HG03025 (cell line): ENCODE measurements around the gene SEC11C.

ENCODE experiments used
- ATAC-seq: cut with Tn5 transposase; IDR thresholded peaks from one replicate; pipeline ENCODE4 v1.9.1; 2021; ENCODE audit warnings: mild to moderate bottlenecking, moderate library complexity; ENCODE audit not compliant: unreplicated experiment, low FRiP score

The SEC11C gene

GRCh38 chr18:59143441-59143840 is 3.8 kb downstream of the SEC11C start:
- ATAC-seq: no peak

DNA sequence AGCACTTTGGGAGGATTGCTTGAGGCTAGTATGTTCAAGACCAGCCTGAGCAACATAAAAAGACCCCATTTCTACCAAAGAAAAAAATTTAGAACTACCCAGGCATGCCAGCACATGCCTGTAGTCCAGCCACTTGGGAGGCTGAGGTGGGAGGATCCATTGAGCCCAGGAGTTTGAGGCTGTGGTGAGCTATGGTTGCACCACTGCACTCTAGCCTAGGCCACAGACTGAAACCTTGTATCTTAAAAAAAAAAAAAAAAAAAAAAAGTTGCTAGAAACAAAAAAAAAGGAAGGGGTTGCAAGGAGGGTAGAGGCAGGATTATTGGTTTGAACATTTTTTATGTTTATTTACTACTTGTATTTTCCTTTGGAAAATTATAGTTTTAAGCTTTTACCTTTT is 4.8 kb downstream of the SEC11C start:
- ATAC-seq: no peak

GRCh38 chr18:59145055-59145454 is 5.4 kb downstream of the SEC11C start:
- ATAC-seq: no peak

GRCh38 chr18:59148192-59148591 is 8.5 kb downstream of the SEC11C start:
- no peak for ATAC-seq

DNA sequence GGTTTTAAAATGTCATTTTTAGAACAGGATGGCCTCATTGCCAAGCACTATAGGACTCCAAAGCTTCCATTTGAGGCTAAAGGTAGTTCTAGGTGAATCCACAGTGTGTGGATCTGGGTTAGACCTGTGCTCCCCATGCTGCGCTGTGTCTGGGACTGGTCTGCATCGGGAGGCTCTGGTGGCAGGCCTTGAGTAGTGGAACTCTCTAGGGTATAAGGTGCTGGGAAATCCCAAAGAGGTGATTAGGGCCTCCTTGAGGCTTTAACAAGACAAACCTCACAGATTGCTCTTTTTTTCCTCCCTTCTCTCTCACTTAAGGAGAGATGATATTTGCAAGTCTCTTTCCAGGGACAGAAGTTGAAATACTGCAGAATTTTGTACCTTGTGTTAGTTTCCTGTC is 9.3 kb downstream of the SEC11C start:
- no peak for ATAC-seq

DNA sequence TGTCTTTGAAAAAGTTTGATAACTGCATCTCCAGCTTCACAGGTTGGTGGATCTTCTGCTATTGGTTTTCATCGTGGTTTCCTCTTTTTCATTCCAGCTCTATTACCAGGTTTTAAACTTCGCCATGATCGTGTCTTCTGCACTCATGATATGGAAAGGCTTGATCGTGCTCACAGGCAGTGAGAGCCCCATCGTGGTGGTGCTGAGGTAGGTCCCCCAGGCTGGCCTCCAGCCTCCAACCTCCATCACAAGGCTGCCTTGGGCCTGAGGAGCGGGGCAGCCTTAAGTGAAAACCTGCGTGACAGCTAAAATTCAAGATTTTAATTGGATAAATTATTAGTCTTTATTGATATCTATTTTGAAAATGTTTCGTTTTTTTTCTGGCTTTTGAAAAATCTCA is 9.7 kb downstream of the SEC11C start:
- ATAC-seq: no peak

DNA sequence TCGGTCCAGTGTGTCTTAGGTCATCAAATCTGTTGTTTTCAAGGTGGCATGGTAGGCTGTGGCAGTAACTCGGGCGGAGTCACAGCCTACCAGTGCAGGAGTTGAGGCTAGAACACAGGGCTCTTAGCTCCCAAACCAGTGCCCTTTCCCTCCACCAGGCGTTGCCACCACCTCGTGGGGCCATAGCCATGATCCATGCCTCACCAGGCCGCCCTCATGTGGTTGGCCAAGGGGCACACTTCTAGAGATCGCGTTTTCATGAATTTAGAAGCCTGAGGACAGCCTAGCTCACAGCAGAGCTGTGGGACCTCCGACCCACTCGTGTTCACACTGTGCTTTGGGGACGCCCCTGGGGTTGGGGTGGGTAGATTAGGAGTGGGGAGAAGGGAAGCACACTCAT is 10.6 kb downstream of the SEC11C start:
- ATAC-seq: no peak

DNA sequence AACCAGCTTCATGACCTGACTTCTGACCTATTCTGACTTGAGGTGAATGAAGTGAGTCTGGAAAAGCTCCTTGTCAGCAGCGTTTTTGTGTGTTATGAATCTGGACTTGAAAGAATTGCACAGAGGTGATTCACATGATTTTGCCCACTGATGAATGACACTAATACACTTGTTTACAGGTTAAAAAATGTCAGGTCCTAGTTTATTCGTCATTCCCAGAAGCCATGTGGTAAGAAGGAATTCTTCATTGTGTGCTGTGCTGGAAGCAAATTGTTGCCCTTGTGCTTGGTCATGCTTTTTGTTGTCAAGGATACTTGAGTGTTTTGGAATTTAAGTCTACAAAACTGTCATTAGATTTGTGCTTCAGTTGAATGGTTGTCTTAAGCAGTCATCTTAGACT is 15.5 kb downstream of the SEC11C start:
- no peak for ATAC-seq

DNA sequence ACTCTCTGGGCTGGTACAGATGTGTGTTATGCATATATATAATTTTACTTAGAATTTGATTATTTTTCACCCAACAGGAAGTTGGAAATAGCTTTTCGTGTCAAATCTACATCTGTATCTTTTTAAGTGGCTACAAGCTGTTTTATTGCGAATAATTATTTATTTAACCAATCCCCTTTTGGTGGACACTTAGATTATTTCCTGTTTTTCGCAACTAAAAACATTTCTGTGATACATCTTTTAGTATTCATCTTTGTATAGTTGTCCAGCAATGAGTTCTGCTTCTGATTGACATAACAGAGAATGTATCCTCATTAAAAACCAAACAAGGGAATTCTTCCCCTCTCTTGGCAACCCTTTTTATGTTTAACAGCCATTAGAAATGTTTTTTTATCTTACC is 16.6 kb downstream of the SEC11C start:
- no peak for ATAC-seq

- ATAC-seq: no peak
Observed at GRCh38 chr18:59159265-59159664, 19.6 kb downstream of the SEC11C start.

DNA sequence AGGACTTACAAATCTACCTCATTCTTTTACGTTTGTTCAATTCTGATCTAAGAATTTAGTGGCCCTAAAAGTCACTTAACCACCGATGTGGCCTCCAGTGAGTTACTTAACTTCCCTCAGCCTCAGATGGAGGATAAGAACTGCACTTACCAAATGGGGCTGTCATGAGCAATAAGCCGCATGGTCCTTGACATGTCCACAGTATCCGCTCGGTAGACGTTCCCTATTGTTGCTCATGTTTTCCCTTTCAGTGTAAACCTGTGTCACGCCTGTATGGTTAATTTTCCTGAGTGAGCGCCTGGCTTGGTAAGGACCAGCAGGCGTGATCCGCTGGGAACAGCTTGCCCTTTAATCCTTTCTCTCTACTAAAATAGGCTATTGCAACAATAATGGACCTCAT is 20.3 kb downstream of the SEC11C start:
- no peak for ATAC-seq

- ATAC-seq: no peak
Observed at GRCh38 chr18:59172664-59173249, 33.1 kb downstream of the SEC11C start.

DNA sequence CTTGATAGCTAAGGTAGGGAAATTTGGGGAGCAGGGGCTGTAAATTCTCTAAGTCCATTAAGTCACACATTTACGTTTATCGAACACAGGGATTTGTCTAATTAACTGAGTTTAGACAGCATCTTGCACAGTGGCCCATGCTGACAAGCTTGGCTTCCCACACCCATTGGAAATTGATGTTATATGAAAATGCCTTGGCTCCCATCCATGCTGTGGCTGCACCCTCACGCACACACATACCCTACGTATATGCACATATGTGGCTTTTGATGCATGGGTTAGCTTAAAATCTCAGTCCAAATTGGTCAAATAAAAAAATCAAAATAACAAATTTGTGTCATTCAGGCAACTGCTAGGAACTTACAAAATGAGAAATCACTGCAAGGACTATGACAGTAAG is 37.8 kb downstream of the SEC11C start:
- no peak for ATAC-seq

- ATAC-seq: no peak
Observed at GRCh38 chr18:59180150-59180845, 40.6 kb downstream of the SEC11C start.

GRCh38 chr18:59182673-59183072 is 43.0 kb downstream of the SEC11C start:
- no peak for ATAC-seq

- ATAC-seq: no peak
Observed at GRCh38 chr18:59189008-59189407, 49.3 kb downstream of the SEC11C start.

- ATAC-seq: no peak
Observed at GRCh38 chr18:59189746-59190145, 50.1 kb downstream of the SEC11C start.

GRCh38 chr18:59196161-59196725 is 56.6 kb downstream of the SEC11C start:
- no peak for ATAC-seq

GRCh38 chr18:59197636-59198035 is 58.0 kb downstream of the SEC11C start:
- ATAC-seq: no peak

DNA sequence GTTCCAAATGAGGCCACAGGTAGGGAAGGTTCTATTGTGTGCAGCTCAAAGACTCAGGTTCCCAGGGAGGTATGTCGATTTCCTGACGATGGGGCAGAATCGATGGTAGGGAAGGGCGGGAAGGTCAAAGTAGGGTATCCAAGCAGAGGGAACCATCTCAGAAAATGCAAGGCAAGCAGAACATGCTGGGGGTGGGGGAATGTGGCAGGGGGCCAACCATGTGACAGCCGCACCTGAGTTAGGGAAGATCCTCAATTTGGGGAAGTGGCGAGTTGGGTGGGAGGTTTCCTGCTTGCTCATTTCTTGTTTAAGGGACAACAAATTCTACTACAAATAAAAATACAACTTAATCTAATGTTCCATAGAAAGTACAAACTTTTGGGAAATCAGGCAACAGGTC is 58.5 kb downstream of the SEC11C start:
- ATAC-seq: no peak

- ATAC-seq: no peak
Observed at GRCh38 chr18:59200787-59201186, 61.1 kb downstream of the SEC11C start.

GRCh38 chr18:59202258-59202820 is 62.7 kb downstream of the SEC11C start:
- ATAC-seq: no peak
